Endometrium (tissue), 2 donors: ENCODE data around the gene UBAP1L.
"Not testable (repeated sequence)": the region's sequence is repeated elsewhere in the genome, so short reads cannot be mapped to it uniquely, and the experiment has no call there.

Experiments used
- FAIRE-seq: peaks from 2 replicates; lab custom pipeline; 2012; peaks lifted over from hg19 to GRCh38; lab: Jason Lieb, UNC
- donor health status: control.
- donor health status: control.

The UBAP1L gene

DNA sequence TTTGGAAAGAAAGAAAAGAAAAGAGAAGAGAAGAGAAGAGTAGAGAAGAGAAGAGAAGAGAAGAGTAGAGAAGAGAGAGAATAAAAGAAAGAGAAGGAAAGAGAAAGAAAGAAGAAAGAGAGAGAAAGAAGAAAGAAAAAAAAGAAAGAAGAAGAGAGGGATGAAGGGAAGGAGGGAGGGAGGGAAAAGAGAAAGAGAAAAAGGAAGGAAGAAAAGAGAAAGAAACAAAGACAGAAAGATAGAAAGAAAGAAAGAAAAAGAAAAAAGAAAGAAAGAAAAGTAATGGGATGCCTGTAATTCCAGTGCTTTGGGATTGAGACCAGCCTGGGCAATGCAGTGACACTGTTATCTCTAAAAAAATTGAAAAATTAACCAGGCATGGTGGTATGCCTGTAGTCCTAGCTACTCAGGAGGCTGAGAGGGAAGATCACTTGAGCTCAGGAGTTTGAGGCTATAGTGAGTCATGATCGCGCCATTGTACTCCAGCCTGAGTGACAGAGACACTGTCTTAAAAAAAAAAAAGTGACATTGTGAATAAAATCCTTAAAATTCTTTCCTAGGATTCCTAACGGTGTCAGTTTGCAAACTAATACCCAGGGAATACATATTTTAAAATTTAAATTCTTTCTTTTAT lies 48.9 kb downstream of the UBAP1L start:
- FAIRE-seq: no peak

- FAIRE-seq: no peak
Observed at GRCh38 chr15:65062726-65063125, 52.3 kb downstream of the UBAP1L start.

GRCh38 chr15:65062061-65062460 lies 52.9 kb downstream of the UBAP1L start:
- FAIRE-seq: no peak

DNA sequence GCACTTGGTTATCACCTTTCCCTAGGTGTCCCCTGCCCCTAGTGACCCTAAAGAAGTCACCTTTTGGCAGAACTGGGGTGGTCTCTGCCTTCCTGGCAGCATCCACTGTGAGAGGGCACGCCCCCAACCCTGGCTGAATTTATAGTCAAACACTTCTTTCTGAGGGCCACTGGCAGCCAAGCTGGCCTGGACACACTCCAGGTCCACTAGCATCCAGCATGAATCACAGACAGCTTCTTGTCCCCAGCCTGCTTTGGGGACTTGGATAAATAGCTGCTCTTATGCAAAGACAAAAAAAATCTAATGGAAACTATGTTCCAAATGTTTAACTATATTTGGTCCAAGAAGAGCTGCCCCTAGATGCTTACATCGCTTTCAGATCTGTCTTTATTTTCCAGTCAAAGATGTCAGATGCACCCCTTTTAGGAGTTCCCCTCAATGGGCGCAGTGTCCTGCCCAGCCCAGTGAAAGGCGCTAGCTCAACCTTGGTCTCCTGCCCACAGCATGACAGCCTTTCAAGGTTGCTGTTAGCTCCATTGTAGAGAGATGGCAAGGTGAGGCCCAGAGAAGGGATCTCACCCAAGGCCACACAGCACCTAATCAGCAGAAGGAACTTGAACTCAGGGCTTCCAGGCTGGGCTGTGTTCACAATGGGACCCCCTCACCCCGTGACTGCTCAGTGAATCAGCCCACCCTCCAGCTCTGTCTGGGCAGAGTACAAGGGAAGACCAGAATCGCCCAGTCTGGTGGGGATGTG lies 54.2 kb downstream of the UBAP1L start:
- no peak for FAIRE-seq

GRCh38 chr15:65059931-65060596 lies 54.9 kb downstream of the UBAP1L start:
- no peak for FAIRE-seq

DNA sequence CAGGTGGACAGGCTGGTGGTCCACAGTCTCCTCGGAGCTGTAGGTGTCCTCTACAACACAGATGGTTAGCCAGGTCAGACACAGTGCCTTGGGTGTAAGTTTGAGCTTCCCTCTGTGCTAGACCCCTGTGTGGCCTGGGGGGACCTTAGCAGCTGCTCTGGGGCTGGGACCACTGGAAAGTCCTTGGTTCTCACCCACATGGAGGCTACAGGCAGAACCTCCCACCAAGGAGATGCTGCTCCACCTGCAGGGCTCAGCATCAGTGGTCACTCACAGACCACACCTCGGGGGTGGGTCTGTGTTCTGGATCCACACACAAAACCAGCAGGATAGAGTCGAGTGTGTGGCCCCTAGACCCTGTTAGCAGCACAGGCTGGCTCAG lies 55.6 kb downstream of the UBAP1L start:
- no peak for FAIRE-seq

GRCh38 chr15:65058394-65059368 lies 56.3 kb downstream of the UBAP1L start:
- no peak for FAIRE-seq

DNA sequence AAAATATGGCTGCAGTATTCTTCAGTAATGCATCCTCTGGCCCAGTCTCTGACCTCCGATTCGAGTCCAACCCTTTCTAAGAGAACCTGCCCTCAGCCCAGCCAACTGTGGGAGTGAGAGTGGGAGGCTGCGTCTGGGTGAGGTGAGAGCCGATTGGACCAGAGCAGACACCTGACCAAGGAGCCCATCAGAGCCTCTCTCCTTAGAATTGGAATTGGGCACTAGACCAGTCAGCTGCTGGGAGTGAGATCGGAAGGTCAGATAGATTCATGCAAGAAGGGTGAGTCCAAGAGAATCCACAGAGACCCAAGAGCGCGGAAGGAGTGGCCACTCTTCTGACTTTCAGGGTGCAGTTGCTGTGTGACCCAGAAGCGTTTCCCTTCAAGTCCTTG lies 57.5 kb downstream of the UBAP1L start:
- FAIRE-seq: no peak

DNA sequence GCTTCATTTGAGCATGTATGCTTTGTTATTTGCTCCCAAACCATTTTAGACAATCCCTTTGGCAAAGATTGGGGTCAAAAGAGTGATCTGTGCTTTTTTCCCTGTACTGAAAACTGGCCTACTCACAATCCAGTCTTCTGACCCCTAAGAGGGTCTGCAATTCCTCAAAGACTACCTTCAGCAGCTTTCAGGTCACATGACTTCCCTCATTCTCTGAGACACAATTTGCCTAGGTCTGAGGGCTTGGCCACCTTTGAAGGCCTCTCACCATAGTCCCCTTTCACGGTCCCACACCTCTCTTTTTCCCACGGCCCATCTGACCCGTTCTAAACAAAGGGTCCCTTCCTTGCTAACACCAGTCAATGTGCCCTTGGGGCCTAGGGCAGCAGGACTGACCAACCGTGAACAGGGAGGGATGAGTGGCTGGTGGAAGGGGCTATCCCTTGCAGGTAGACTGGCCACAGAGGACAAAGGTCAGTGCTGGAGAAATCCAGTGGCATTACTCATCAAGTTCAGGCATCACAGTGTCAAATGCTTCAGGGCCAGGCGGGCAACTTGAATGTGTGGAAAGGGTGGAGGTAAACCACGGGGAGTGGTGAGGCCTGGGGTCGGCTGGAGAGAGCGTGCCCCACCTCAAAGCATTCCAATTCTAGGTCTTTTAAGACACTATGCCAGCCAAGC lies 58.0 kb downstream of the UBAP1L start:
- FAIRE-seq: no peak

DNA sequence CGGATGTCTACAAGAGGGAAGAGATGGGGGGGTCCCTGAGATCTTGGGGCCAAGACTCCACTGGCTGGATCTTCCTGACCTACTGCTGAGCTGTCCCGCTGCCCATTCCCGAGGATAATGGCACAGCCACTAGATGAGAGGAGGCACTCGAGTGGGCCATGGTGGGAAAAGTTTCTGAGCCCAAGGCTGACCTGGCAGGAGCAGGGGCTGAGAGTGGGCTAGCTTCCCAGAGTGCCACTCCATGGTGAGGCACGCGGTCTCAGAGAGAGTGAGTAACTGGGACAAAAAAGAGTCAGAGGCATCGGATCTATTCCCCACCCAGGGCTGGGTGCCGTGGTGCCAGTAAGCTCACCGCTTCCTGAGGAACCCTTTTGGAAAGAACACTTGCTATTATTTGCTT lies 58.9 kb downstream of the UBAP1L start:
- FAIRE-seq: no peak

- no peak for FAIRE-seq
Observed at GRCh38 chr15:65055201-65055870, 59.7 kb downstream of the UBAP1L start.

DNA sequence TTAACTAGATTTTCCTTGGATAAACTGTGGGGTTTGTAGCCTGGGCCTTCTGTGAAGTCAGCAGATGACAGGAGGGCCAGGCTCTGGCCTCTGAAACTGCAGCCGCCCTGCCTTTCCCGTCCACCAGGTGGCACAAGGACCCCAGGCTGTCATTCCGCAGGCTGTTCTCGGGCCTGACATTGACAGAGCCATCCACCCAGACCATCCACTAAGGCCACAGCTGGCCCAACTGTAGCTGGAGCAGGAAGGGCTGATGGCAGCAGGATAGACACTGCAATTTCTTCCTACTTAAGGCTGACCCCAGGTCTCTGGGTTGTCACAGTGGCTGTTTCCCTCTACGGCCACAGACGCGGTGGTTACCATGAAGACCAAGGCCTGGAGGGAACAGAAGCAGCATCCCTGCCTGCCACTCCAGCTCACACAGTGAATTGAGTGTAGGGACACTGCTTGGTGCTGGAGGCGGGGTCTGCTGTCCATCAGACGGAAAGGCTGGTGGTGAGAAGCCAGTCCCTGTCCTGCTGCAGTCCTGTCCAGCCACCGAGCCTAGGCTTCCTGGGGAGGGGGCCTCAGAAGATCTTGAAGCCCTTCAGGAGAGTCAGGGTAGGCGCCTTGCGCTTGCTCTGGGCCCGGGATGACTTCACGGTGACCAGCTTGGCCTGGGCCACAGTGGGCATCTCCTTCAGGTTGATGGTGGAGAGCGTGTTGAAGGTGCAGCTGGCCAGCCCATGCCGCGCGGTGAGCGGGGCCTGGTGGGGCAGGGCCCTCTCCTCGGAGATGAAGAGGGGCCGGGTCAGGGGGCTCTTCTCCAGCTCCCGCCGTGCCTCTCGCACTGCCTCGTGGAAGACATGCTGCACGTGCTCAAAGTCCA lies 60.4 kb downstream of the UBAP1L start:
- FAIRE-seq: no peak

- FAIRE-seq: no peak
Observed at GRCh38 chr15:65052956-65053355, 62.0 kb downstream of the UBAP1L start.

DNA sequence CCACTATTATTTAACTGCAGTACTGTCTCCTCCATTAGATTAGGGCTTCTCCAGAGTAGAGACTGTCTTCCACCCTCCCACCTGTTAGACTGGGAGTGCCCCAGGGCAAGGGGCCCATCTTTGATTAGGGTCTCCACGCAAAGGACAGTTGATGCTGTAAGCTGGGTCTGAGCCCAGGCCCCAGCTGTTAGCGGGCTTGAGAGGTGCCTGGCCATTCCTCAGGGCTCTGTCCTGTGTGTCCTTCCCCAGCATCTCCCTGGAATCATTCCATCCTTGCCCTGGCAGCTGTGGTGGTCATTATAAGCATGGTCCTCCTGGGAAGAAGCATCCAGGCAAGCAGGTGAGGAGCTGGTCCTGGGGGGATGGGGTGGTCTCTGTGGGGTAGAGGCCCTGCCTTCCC lies 63.7 kb downstream of the UBAP1L start:
- no peak for FAIRE-seq

- no peak for FAIRE-seq
Observed at GRCh38 chr15:65050270-65050669, 64.7 kb downstream of the UBAP1L start.

GRCh38 chr15:65049418-65049840 lies 65.6 kb downstream of the UBAP1L start:
- no peak for FAIRE-seq

DNA sequence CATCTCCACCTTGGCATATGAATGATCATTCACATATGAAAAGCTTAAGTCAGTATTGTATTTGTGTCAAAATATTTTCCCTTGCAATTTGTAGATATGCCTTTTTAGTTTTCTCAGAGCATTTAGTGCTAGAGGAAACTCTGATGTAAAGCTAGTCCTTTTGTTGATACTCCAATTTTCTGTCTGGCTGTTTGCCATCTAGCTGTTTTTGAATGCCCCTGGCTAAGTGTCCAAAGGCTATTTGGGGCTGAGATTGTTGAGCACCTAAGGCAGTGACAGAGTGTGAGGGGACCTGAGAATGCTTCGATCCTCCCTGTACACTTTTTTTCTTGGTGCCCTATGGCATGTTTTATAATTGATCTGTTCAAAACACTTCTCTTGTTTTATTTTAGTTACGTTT lies 66.8 kb downstream of the UBAP1L start:
- no peak for FAIRE-seq

DNA sequence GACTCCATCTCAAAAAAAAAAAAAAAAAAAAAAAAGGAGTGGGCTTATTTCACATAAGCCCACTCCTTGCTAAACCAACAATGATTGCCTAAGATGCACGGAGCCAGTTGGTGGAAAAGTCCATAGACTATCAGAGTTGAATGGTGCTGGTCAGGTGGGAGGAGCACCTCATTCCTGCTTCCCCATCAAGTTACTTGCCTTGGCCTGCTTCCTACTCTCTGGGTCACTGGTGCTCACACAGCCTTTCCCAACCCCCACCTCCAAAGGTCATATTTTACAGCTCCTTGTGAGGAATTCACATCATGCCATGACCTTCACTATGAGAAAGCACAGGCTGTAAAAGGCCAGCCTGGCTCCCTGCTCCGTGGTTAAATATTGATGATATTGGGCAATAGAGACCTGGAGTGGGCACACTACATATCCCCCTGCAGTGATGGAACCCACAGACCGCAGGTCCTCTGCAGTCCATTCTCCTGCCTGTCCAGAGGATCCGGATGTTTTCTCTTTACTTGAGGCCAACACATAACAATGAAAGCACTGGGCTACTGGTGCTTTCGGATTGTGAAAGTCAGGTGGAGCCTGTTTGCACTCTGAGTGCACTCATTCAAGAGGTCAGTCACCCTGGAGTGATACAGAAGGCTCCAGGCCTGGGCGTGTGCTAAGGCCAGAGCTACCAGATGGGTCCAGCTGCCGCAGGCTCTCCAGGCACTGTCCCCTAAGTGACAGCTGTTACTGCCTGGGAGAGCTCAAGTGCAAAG lies 70.1 kb downstream of the UBAP1L start, which contains the start of gene SLC51B:
SLC51B (plus strand) TSS at position 664 of the 758 bp plus-strand sequence. CDS start 4,618 bp downstream, outside the sequence.
- no peak for FAIRE-seq

GRCh38 chr15:65044218-65044617 lies 70.8 kb downstream of the UBAP1L start:
- FAIRE-seq: not testable (repeated sequence)
